NCI-H1092 treated with DMSO at 0.1 percent for 48 hours (cell line): ENCODE measurements around the gene CD276.

Experiments used
- DNase-seq: peaks from one replicate; lab custom pipeline; 2025; lab: John Stamatoyannopoulos, UW

CD276 gene

GRCh38 chr15:73747847-73748590 is 63.8 kb downstream of the CD276 start:
- DNase-seq = no peak

- DNase-seq = no peak
Measured at GRCh38 chr15:73748730-73749129, 64.5 kb downstream of the CD276 start.

- no peak for DNase-seq
Measured at GRCh38 chr15:73749533-73749932, 65.3 kb downstream of the CD276 start.

GRCh38 chr15:73749971-73750370 is 65.8 kb downstream of the CD276 start:
- no peak for DNase-seq

- no peak for DNase-seq
Measured at GRCh38 chr15:73750438-73750837, 66.3 kb downstream of the CD276 start.

GRCh38 chr15:73750951-73751350 is 66.8 kb downstream of the CD276 start:
- no peak for DNase-seq

- DNase-seq = no peak
Measured at GRCh38 chr15:73751511-73751898, 67.3 kb downstream of the CD276 start.

GRCh38 chr15:73751899-73752805 is 68.0 kb downstream of the CD276 start:
- no peak for DNase-seq

- no peak for DNase-seq
Measured at GRCh38 chr15:73752806-73753193, 68.6 kb downstream of the CD276 start.

- no peak for DNase-seq
Measured at GRCh38 chr15:73753250-73754130, 69.3 kb downstream of the CD276 start, which contains the start of gene INSYN1. INSYN1 (minus strand) TSS chr15:73753351; CDS start chr15:73751130, 2,221 bp downstream.

- DNase-seq = no peak
Measured at GRCh38 chr15:73754461-73754860, 70.3 kb downstream of the CD276 start.

GRCh38 chr15:73755481-73755880 is 71.3 kb downstream of the CD276 start:
- DNase-seq = peak; percentile 18

GRCh38 chr15:73755946-73756345 is 71.8 kb downstream of the CD276 start:
- no peak for DNase-seq

- DNase-seq = no peak
Measured at GRCh38 chr15:73756390-73756789, 72.2 kb downstream of the CD276 start.

- DNase-seq = no peak
Measured at GRCh38 chr15:73756947-73757513, 72.8 kb downstream of the CD276 start.

GRCh38 chr15:73757571-73757970 is 73.4 kb downstream of the CD276 start:
- DNase-seq = no peak

- DNase-seq = no peak
Measured at GRCh38 chr15:73758461-73758860, 74.3 kb downstream of the CD276 start.

- no peak for DNase-seq
Measured at GRCh38 chr15:73760330-73761329, 76.4 kb downstream of the CD276 start.

- DNase-seq = no peak
Measured at GRCh38 chr15:73763931-73764330, 79.7 kb downstream of the CD276 start.
